AG09309 (cell line): ENCODE data around the gene MRPL53.

Experiments
- DNase-seq: peaks from one replicate; pipeline ENCODE4 v3.0.0-alpha.2; 2010; ENCODE audit warnings: low read depth
- H3K4me3 ChIP-seq: 2 replicates; pipeline ENCODE4 v1.5.1; 2011; ENCODE audit warnings: mild to moderate bottlenecking, low read depth, low read length, moderate library complexity; ENCODE audit not compliant: control insufficient read depth
- CTCF ChIP-seq: IDR thresholded peaks from 2 replicates; pipeline ENCODE4 v1.5.1; 2011; ENCODE audit warnings: mild to moderate bottlenecking, low read depth, low read length, inconsistent platforms; ENCODE audit not compliant: insufficient read depth, control insufficient read depth; ENCODE audit errors: missing control alignments

Gene MRPL53

GRCh38 chr2:74507145-74507925 is 34.9 kb upstream of the MRPL53 start, which contains the start of gene PCGF1:
PCGF1 (minus strand) TSS chr2:74507695; CDS start chr2:74507668, 27 bp downstream.
- DNase-seq, result peak; percentile 93
- peak within 1 kb of the TSS; percentile 84 for H3K4me3 ChIP-seq
- TF ChIP-seq CTCF, result peak; percentile 53

- no peak for DNase-seq
- no peak for TF ChIP-seq CTCF
- peak overlapping the region; percentile 26 for H3K4me3 ChIP-seq
Measured at GRCh38 chr2:74505448-74506246, 33.2 kb upstream of the MRPL53 start.

- no peak for TF ChIP-seq CTCF
- no peak for DNase-seq
- no peak overlapping the region for H3K4me3 ChIP-seq
Measured at GRCh38 chr2:74504591-74504990, 32.1 kb upstream of the MRPL53 start.

GRCh38 chr2:74503506-74504475 is 31.3 kb upstream of the MRPL53 start:
- peak overlapping the region; percentile 65 for H3K4me3 ChIP-seq
- TF ChIP-seq CTCF, result no peak
- no peak for DNase-seq

GRCh38 chr2:74502720-74503505 is 30.4 kb upstream of the MRPL53 start:
- DNase-seq, result peak; percentile 34
- peak overlapping the region; percentile 65 for H3K4me3 ChIP-seq
- TF ChIP-seq CTCF, result peak; percentile 34

GRCh38 chr2:74502147-74502719 is 29.8 kb upstream of the MRPL53 start:
- H3K4me3 ChIP-seq, result peak overlapping the region; percentile 65
- DNase-seq, result no peak
- TF ChIP-seq CTCF, result no peak
